HG03469 (cell line): ENCODE measurements around the gene KCNH1.

ENCODE experiments used
- ATAC-seq: cut with Tn5 transposase; IDR thresholded peaks from one replicate; pipeline ENCODE4 v1.9.1; 2021; ENCODE audit warnings: mild to moderate bottlenecking, moderate library complexity, moderate number of reproducible peaks; ENCODE audit not compliant: unreplicated experiment

Gene KCNH1

DNA sequence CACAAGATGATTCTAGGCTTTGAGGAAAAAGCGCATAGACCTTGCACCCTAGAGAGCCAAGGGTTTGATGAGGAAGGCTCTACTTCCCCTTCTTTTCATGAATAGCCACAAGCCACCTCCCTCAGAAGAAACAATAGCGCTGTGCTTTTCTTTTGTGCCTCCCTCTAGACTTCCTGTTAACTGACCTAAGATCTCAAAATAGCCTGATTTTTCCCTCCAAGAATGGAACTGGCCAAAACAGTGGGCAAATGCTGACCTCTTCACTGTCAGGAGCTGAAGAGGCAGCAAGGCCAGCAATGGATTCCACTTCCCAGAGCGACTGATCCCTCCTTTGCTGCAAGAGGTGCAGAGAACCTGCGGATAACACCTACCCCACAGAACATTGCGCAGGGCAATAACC is 362.8 kb downstream of the KCNH1 start:
- ATAC-seq: no peak

DNA sequence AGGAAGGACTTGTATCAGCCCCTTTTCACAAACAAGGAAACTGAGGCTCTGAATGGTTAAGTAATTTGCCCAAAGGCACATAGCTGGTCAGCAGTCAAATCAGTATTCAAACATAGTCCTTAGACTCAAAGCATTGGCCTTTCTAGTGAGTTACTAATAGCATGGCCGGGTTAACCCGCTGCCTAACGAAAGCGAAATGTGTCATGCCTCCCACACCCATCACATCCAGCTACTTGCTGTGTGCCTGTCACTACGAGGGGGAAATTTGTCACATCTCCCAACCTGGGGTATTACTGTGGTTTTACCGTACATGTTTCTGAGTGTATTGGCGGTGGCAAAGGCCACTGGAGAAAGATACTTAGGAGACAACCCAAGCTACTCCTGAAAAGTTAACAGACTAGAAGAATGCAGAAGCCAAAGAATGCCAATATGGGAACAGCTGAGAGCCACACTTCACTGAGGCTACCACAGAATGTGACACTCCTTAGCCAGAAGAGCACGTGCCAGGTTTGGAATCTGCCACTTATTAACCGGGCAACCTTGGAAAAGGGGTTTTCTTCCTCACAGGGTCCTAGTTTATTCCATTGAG is 363.5 kb downstream of the KCNH1 start:
- no peak for ATAC-seq

DNA sequence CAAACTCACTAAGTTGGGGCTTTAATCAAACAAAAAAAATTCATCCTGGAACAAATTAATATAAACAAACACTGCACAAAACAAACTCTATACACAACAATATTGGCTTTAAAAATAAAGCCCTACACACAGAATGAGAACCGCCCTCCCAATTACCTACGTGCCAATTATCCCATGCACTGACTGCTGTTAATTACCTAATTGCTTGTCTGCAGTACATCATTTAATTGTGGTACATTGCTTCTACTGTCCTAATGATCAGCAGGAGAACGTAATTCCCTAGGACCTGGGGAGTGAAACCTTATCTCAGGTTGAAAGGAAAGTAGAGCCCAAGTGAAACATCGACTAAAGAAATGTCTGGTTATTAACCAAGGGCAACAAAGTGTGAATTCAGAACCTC is 364.5 kb downstream of the KCNH1 start:
- no peak for ATAC-seq

DNA sequence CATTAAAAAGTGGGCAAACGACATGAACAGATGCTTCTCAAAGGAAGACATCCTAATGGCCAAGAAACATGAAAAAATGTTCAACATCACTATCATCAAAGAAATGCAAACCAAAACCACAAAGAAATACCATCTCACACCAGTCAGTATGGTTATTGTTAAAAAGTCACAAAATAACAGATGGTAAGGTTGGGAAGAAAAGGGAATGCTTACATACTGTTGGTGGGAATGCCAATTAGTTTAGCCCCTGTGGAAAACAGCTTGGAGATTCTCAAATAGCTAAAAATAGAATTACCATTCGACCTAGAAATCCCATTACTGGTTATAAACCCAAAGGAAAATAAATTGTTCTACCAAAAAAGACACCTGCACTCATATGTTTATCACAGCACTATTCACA is 369.4 kb downstream of the KCNH1 start:
- ATAC-seq: no peak

DNA sequence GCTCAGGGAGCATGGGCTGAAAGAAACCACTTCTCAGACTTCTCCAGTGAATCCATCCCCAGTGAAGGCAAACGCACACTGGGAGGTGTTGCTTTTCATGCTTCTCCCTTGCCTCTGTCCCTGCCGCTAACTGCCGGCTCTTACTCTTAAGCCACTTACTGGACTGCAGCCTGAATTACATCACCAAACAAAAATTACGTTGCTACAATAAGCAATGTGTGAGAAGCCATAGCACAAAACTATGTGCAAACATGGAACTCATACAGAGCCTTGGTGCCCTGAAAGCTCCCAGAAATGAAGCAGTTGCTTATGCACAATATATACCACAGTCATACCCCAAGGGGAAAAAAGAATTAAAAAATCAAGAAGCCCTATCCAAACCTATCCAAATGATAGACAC is 375.2 kb downstream of the KCNH1 start:
- ATAC-seq: no peak

DNA sequence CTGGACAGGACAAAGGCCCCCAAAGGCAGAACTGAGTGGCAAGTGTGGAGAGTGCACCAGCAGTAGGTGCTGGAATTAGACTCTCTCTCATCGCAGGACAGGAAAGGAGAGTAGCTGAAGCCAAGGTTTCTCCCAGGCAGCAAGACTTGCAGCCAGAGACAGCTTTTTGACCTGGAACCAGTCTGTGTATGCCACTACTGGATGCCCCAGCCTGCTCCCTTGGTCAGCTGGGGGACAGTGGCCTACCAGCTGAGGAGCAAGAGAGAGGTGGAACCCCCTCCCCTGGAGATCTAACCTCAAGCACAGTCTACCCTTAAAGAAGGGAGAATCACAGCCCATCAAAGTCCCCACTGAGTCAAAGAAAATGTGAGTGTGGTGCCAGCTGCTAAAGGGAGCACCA is 375.7 kb downstream of the KCNH1 start:
- ATAC-seq: no peak

DNA sequence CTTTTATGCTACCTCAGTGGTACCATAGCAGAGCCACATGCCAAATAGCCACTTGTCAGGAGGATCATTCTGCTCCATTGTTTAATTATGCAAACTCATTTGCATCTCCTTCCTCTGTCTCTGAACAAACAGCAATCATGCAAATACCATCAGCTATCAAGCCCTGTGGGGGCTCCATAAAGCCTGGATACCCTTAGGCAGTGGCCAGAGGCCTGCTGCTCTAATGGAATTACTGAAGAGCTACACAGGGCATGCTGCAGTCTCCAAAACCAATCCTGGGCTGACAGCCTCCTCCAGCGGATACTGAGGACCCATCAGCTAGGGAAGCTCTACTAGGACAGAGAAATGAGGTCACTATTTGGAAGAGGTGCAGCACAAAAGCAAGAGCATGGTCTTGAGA is 376.3 kb downstream of the KCNH1 start:
- ATAC-seq: no peak

DNA sequence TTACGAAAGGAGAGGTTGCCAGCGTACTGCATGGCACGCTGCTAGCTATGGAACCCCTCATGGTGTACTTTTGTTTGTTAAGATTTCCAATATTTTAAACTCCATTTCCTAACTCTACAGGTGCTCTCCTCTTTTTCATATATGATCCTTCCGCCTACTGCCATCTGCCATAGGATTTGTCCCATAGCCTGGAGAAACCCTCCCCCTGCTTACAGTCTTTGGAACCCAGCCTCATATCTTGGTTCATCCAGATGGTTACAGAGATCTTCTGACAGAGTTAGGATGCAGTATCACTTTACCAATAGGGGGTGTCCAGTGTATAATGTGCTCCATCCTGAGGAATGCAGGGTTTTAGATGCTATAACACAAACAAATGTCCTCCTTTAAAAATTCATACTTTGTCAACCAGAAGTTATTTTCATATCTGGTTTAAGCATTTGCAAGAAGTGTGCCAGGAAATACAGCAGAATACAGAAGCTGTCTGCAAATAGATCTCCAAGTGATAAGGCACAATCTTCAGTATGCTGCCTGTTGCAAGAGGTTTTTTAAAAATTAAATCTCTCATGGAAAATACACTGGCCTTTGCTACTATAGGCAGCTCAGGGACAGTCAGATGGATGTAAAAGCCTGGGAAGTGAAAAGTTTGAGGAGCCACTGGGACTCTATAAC is 377.8 kb downstream of the KCNH1 start:
- ATAC-seq: no peak

DNA sequence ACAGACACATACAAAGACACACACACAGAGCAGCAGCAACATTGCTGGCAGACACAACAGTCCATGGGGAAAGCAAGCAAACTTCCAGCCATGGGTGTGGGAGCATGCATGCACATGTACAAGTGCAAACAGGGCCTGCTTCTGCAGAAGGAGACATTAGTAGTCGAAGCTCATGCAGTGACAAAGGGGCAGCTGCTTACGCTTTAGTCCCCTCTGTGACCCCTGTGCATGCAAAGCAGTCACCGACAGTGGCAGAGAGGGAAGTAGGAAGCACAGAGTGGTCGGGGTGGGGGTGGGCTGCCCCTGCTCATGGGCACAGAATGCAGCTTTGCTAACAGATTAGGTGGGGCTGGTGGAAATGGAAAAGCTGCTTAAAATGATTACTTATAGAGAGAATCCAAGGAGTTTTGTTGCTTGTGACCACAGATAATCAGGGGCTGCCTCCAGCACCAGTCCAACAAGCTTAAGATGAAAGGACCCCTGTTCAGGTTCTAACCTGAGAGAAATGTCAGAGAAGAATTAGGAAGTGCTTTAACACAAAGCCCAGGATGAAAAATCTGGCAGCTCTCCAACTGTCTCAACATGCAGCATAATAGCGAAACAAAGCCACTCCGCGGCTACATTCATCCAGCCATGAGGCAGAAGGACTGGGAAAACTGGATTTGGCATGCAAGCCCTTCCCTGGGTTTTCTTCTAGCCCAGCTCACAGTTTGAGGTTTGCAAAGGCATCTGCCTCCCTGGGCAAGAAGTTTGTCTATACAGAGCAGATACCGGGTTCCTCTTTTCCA is 378.9 kb downstream of the KCNH1 start:
- no peak for ATAC-seq

DNA sequence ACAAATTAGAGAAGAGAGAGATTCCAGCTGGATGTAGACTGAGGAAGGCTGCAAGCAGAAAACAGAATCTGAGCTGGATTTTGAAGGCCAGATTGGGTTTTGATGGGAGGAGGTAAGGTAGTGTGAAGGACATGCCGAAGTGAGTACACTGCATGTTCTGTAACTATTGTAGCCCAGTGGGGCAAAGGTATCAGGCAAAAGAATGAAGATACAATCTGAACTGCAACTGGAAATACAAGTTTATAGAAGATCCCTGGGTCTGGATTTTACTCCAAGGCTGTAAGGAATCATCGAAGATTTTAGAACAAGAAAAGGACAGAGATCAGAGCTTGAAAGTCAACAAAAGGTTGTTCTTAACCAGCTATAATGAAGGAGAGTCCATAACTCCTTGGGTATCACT is 382.0 kb downstream of the KCNH1 start:
- ATAC-seq: no peak

DNA sequence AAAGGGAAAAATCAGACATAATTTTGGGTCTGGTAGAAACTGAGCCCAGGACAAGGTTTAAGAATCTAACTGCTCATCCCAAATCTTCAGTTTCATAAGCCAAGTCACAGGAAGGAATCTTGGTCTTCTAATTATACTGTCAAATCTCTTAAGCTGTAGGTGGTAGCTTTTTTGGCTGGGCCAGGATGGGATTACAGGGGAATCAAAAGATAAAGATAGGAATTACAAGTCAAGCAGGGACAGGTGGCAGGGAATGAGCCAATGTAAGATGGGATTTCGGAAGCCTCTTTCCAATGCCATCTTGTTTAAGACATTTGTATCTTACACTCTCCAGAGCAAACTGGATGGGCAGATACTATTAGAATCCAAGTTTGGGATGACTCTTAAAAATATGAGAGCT is 383.5 kb downstream of the KCNH1 start:
- ATAC-seq: no peak

DNA sequence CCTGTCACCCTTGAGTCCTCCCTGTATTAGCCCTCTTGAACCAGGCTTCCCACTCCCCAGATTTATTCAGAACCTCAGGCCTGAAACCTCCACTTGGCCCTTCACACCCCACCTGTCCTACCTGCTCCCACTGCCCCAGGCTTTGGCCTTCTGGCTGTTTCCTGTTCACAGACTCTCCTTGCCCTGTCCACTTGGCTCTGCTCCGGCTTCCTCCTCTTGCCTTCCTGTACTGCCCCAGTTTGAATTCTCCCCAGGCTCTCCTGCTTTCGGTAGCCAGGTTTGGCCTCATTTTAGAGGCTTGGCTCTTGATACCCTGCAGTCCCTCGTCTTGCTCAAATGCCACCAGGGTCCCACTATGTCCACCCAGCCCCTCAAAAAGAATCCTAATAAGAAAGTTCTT is 385.2 kb downstream of the KCNH1 start:
- ATAC-seq: no peak

DNA sequence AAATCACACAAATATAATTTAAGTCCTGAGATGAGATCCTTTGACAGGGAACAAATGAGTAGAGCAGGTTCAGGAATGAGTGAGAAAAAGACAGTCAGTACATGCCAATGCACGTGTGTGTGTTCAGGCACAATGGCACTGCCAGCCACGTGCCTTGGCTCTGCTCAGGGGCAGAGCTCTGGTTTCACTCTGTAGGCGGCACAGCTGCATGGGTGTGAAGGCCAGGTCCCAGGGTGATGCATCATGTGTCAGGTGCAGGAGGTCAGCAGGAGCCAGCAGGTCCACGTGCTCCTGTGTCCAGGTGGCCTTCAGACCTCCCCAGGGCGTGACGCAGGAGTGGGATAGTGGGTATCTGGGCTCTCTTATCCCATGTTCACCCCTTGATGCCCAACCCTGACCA is 386.1 kb downstream of the KCNH1 start:
- ATAC-seq: no peak

DNA sequence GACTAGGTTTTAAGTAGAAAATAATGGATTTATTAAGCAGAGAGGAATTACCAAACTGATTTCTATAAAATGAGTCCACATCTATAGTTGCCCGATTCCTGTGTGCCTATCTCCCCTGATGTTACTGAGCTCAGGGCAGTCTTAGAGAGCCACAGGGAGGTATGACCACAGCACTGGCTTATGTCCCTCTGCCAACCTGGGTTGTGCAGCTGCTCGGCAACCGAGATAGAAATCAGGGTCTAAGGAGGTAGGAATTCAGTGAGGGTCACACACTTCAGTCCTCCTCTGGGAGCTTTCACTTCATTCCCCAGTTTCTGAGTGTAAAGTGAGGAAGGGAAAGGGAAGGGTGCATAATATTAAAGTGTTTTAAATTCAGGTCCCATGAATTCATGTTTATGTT is 386.8 kb downstream of the KCNH1 start:
- ATAC-seq: no peak

DNA sequence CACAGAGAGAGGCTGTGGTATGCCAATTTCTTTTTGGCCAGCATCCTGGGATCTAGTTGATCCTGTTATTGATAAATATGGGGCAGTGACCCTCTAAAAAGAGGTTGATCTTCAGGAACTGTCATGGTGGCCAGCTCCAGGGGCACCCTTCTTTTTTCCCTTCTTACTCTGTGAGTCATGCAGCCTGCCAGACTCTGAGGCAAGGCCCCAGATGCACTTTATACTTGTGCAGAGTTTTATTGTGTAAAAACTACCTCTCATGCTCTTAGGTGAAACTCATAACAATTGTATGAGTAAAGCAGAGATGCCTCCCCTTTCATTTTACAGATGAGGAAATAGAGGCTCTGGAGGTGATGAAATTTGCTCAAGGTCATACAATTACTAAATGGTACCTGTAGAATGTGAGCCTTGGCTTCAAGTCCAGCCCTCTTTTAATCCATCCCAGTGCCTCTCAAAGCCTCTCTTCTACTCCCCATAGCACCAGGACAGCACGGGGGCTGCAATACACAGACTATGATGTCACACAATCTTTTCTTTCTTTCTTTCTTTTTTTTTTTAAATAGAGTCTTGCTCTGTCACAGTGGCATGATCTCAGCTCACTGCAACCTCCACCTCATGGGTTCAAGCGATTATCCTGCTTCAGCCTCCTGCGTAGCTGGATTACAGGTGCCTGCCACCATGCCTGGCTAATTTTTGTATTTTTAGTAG is 387.8 kb downstream of the KCNH1 start:
- ATAC-seq: no peak

DNA sequence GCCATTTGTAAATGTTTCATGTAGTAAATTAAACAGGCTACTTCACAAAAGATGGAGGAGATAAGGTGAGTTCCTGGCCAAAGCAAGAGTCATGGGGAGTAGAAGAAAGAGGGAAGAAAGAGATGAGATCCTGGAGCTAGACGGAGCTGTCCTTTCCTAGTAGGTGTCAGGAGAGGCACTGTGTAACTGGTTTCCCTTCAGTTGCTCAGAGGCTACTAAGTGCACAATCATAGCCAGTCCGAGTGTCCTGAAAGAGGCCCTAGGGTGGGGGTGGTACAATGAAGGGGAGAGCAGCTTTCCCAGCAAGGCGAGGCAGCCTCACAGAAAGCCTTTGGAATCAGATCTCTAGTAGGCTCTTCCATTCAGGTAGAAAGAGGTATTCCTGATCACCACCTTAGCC is 390.9 kb downstream of the KCNH1 start:
- ATAC-seq: no peak

DNA sequence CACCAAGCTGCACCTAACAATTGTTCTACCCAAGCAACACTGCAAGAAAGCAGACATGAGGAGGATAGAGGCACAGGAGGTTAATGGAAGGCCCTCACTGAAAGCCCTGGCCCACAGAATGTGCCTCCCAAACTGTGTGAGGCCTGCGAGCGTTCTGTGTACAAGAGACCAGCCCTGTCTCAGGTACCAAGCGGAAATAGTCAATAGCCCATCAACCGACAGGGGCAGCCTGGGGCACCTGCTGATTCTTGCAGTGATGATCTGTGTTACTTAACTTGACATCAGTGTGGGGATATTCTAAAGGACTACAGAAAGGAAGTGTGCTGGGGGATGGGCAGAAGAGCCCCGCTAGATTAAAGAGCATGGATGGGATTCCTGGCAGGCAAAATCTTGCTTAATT is 392.4 kb downstream of the KCNH1 start:
- ATAC-seq: no peak

DNA sequence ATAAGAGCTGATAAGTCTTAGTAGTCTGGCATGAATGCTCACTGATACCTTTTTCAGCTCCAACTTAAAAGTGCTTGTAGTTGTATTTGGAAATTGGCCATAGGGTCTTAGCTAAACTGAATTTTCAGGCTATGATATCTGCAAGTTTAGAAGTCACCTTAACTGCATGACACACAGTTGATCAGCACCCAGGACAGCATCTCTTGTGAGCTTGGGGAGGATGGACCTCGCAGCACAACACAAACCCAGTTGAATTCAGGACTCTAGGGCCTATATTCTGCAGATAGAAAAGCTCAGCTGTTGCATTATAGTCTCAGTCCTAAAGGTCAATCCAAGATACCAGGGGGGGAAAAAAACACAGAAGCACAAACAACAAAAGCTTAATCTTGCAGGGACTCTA is 394.3 kb downstream of the KCNH1 start:
- no peak for ATAC-seq

DNA sequence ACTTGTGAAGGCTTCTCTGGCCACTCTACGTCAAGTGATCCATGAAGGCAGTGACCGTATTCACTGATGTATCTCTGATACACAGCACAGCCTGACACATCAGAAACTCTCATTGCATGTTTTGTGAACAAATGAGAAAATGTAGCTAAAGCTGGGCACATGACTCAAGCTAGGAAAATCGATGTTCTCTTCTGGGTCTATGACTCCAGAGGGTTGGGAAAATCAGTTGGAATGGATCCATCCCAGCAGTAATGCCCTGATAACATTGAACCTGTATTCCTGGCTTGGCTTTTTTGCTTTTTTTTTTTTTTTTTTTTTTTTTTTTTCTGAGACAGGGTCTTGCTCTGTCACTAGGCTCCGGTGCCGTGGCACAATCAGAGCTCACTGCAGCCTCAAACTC is 395.7 kb downstream of the KCNH1 start:
- no peak for ATAC-seq

DNA sequence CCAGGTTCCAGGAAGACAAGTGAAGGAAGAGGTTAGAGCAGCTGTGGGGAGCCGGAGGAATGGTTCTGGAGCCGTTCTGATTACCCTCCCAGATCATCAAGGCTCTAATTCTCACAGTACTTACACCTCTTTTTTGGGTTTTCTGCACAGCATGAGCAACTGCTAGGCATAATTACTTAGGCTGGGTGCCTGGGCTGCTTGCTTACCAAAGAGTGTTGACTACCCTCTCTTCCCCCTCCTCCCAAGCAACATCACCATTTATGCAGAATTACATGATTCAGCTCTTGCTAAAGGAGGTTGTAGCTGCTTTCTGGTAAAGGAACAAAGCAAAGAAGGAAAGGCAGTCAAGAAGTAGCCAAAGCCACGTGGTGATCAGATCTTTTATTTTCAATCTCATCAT is 397.2 kb downstream of the KCNH1 start:
- no peak for ATAC-seq

DNA sequence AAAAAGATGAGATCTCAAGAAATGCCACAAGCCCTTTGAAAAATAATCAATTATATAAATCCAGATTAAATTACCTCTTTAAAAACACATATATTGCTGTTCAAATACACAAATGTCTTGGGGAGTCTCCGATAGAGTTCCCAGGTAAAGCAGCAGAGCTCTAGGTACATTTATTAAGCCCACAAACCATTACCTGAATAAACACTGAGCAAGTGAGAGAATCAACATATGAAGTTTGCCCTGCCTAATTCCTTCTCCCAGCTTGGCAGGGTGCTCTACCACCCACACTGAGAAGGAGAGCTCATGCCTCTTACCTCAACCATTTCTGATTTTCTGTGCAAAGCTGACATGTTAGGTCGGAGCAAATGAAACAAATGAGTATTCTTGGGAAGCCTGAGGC is 402.4 kb downstream of the KCNH1 start:
- no peak for ATAC-seq

DNA sequence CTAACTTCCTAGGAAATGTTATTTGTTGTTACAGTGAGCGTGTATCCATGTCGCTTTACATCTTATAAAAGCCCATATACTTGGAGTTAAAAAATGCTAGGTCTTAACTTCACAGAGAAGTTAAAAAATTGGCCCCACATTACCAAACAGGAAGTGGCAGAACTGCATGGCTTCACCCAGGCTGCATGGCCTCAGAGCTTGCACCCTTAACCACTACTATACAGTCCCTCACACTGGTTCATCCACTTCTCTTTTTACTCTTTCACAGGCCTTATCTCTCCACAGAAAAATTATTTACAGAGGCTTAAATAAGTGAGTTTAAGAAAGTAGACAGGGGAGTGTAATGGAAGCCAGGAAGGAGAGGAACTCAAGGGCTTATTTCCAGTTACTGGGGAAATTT is 402.8 kb downstream of the KCNH1 start:
- no peak for ATAC-seq
